HEK293T (cell line): Measurements from ENCODE around the gene OTUB2.

Experiments
- ELF4 ChIP-seq: fragments of 450-650 bp; IDR thresholded peaks from 2 replicates; pipeline ENCODE4 v1.6.1; 2017; ENCODE audit warnings: antibody characterized with exemption
- L3MBTL2 ChIP-seq: fragments of 450-650 bp; conservative IDR thresholded peaks from 2 replicates; pipeline ENCODE4 v1.6.1; 2016; ENCODE audit warnings: mild to moderate bottlenecking
- SUZ12 ChIP-seq: fragments of 450-650 bp; IDR thresholded peaks from 2 replicates; pipeline ENCODE4 v1.6.1; 2016; ENCODE audit warnings: mild to moderate bottlenecking

GRCh38 chr14:93997082-93997481 lies 29.1 kb upstream of the OTUB2 start, which contains the start of gene CCDC197:
- TF ChIP-seq ELF4 (no peak), L3MBTL2 (no peak), SUZ12 (no peak)
